OCI-LY1 (cell line): ENCODE results near the gene NR4A3.

Source experiments
- CTCF ChIP-seq: fragments of 200-600 bp; sonication (generic), shearing (Covaris generic); IDR thresholded peaks from 2 replicates; pipeline ENCODE4 v1.5.1; 2017; ENCODE audit warnings: mild to moderate bottlenecking, antibody characterized with exemption, low read length, moderate library complexity, mixed read lengths
- EZH2 ChIP-seq: fragments of 200-600 bp; sonication (generic), shearing (Covaris generic); IDR thresholded peaks from 2 replicates; pipeline ENCODE4 v1.8.0; 2017; ENCODE audit warnings: borderline replicate concordance, mixed run types, mild to moderate bottlenecking, antibody characterized with exemption, low read length, moderate library complexity, mixed read lengths

GRCh38 chr9:99835581-99835980, 13.9 kb downstream of the NR4A3 start:
- TF ChIP-seq CTCF (no peak), EZH2 (no peak)
